Sigmoid colon (tissue), 7 donors: ENCODE results near the gene SESTD1. TPM values are rescaled to one million over a fixed set of nuclear protein-coding genes. Genes with fewer than 3 reads are reported as not detected.

Experiments used
- DNase-seq: peaks from one replicate; pipeline ENCODE4 v3.0.0-alpha.2; 2019
- H3K27ac ChIP-seq, 4 donors: fragments of 200-600 bp; sonication (generic); one replicate each; pipeline ENCODE4 v1.5.1; 2016 to 2019; ENCODE audit warnings: mild to moderate bottlenecking in 1 of 4
- H3K27me3 ChIP-seq, 3 donors: fragments of 200-600 bp; sonication (generic); one replicate each; pipeline ENCODE4 v1.5.1; 2019; ENCODE audit warnings: mild to moderate bottlenecking in 1 of 3
- H3K36me3 ChIP-seq, 4 donors: fragments of 200-600 bp; sonication (generic); one replicate each; pipeline ENCODE4 v1.5.1; 2016 to 2019
- H3K4me1 ChIP-seq, 4 donors: fragments of 200-600 bp; sonication (generic); one replicate each; pipeline ENCODE4 v1.5.1; 2017 to 2019
- H3K4me3 ChIP-seq, 4 donors: fragments of 200-600 bp; sonication (generic); one replicate each; pipeline ENCODE4 v1.5.1; 2017 to 2019; ENCODE audit warnings: mild to moderate bottlenecking in 2 of 4, moderate library complexity in 1 of 4
- H3K9me3 ChIP-seq, 4 donors: fragments of 200-600 bp in 3 of 4; sonication (generic) in 3 of 4; one replicate each; pipeline versions ENCODE4 v1.5.1 to v1.6.1; 2013 to 2019
- CTCF ChIP-seq, 4 experiments: fragments of 450-650 bp in 3 of 4; fragments of 200-600 bp in 1 of 4; IDR thresholded peaks; one replicate each; pipeline ENCODE4 v1.5.1; 2016 to 2019; ENCODE audit warnings: antibody characterized with exemption in 4 of 4, mild to moderate bottlenecking in 3 of 4, moderate library complexity in 2 of 4
- EP300 ChIP-seq, 4 donors: sonication (generic); formaldehyde crosslinking; IDR thresholded peaks; one replicate each; pipeline ENCODE4 v1.6.1; 2017; ENCODE audit warnings: antibody characterized with exemption in 4 of 4
- POLR2A ChIP-seq, 2 donors: fragments of 450-650 bp; IDR thresholded peaks; one replicate each; pipeline ENCODE4 v1.6.1; 2016; ENCODE audit warnings: antibody characterized with exemption in 2 of 2, mild to moderate bottlenecking in 2 of 2, moderate library complexity in 2 of 2
- POLR2AphosphoS5 ChIP-seq, 4 donors: sonication (generic); formaldehyde crosslinking; IDR thresholded peaks; one replicate each; pipeline ENCODE4 v1.6.1; 2017; ENCODE audit warnings: antibody characterized with exemption in 4 of 4
- WGBS, 2 donors: extraction: QIAGEN DNeasy Blood & Tissue Kit; methylation state at CpG; one replicate each; pipeline ENCODE4 v1.1.7; 2013; 5-methylcytosine and 5-hydroxymethylcytosine counted together
- intact Hi-C: fragments of 100-400 bp; cut with DNase I; formaldehyde crosslinking; loops from one replicate; pipeline ENCODE4 v1.15.1; 2023
- polyA plus RNA-seq, 3 donors: library from polyadenylated mRNA; stranded (reverse); fragments of 200-250 nt; gene quantifications; one replicate each; pipeline ENCODE4 v1.2.3, GENCODE V29; 2013
- total RNA-seq, 4 donors: library from RNA; depleted of rRNA; stranded (reverse); fragments of >200 nt; gene quantifications; one replicate each; pipeline ENCODE4 v1.1.0, GENCODE V29; 2016
- donor health status: healthy with polysubstance abuse.
- donor health status: Bipolar disorder and iron deficiency.
- donor health status: healthy.

Gene SESTD1
- total and polyA plus RNA-seq, 7 donors, result 9.5 to 52.3 (median 31.0) TPM

- Histone ChIP-seq H3K9me3 (no peaks in the 10 kb centered on the region), H3K36me3 (no peaks in the 10 kb centered on the region), H3K4me1 (peaks cover 0 to 33% (median 22%) of the 10 kb centered on the region in 4 donors), H3K27ac (no peak overlapping the region), H3K27me3 (no peaks in the 10 kb centered on the region), H3K4me3 (no peak overlapping the region)
- no peak for TF ChIP-seq EP300 (IDR thresholded peaks at IDR 0.05)
- TF ChIP-seq CTCF (IDR thresholded peaks at IDR 0.05), result no peak
- TF ChIP-seq POLR2AphosphoS5 (IDR thresholded peaks at IDR 0.05), result no peak
- TF ChIP-seq POLR2A (IDR thresholded peaks at IDR 0.05), result no peak
- WGBS, 2 donors, result 77 to 87% methylated on average over 3 of the region's 3 CpGs
- intact Hi-C loops, result no loop called here
- no peak for DNase-seq
Measured at GRCh38 chr2:179260224-179260623, 4.4 kb downstream of the SESTD1 start.

- Histone ChIP-seq H3K36me3 (no peaks in the 10 kb centered on the region), H3K4me3 (no peak overlapping the region), H3K4me1 (peaks cover 0 to 28% (median 18%) of the 10 kb centered on the region in 4 donors), H3K9me3 (no peaks in the 10 kb centered on the region), H3K27ac (no peak overlapping the region), H3K27me3 (no peaks in the 10 kb centered on the region)
- intact Hi-C loops, result no loop called here
- DNase-seq, result no peak
- TF ChIP-seq EP300 (IDR thresholded peaks at IDR 0.05) (no peak), CTCF (IDR thresholded peaks at IDR 0.05) (no peak), POLR2AphosphoS5 (IDR thresholded peaks at IDR 0.05) (no peak), POLR2A (IDR thresholded peaks at IDR 0.05) (no peak)
- 60 to 74% methylated on average over 1 of the region's 1 CpG for WGBS, 2 donors
Measured at GRCh38 chr2:179255129-179255528, 9.5 kb downstream of the SESTD1 start.

- intact Hi-C loops, result no loop called here
- H3K4me1 ChIP-seq, result peaks cover 0 to 26% (median 18%) of the 10 kb centered on the region in 4 donors
- no peaks in the 10 kb centered on the region for H3K9me3 ChIP-seq
- DNase-seq, result no peak
- no peaks in the 10 kb centered on the region for H3K27me3 ChIP-seq
- H3K27ac ChIP-seq, result no peak overlapping the region
- WGBS, 2 donors, result 11 to 35% methylated on average over 1 of the region's 1 CpG
- TF ChIP-seq POLR2AphosphoS5 (IDR thresholded peaks at IDR 0.05) (no peak), POLR2A (IDR thresholded peaks at IDR 0.05) (no peak)
- H3K36me3 ChIP-seq, result no peaks in the 10 kb centered on the region
- H3K4me3 ChIP-seq, result no peak overlapping the region
Measured at GRCh38 chr2:179253226-179253625, 11.4 kb downstream of the SESTD1 start.

GRCh38 chr2:179252423-179252822 lies 12.2 kb downstream of the SESTD1 start:
- Histone ChIP-seq H3K27ac (peak overlapping the region in 1 of 4 donors; percentile 5), H3K36me3 (no peaks in the 10 kb centered on the region), H3K4me1 (peaks cover 0 to 29% (median 19%) of the 10 kb centered on the region in 4 donors), H3K27me3 (no peaks in the 10 kb centered on the region), H3K4me3 (no peak overlapping the region), H3K9me3 (no peaks in the 10 kb centered on the region)
- DNase-seq, result no peak
- WGBS, 2 donors, result 45 to 47% methylated on average over 2 of the region's 2 CpGs
- no peak for TF ChIP-seq POLR2AphosphoS5 (IDR thresholded peaks at IDR 0.05)
- no peak for TF ChIP-seq EP300 (IDR thresholded peaks at IDR 0.05)
- no peak for TF ChIP-seq CTCF (IDR thresholded peaks at IDR 0.05)
- TF ChIP-seq POLR2A (IDR thresholded peaks at IDR 0.05), result no peak
- intact Hi-C loops, result no loop called here

- no peak for DNase-seq
- intact Hi-C loops, result no loop called here
- Histone ChIP-seq H3K4me3 (no peak overlapping the region), H3K27me3 (no peaks in the 10 kb centered on the region), H3K9me3 (no peaks in the 10 kb centered on the region), H3K36me3 (no peaks in the 10 kb centered on the region), H3K27ac (peak overlapping the region in 1 of 4 donors; percentile 5), H3K4me1 (peaks cover 0 to 29% (median 19%) of the 10 kb centered on the region in 4 donors)
- TF ChIP-seq POLR2A (IDR thresholded peaks at IDR 0.05) (no peak), CTCF (IDR thresholded peaks at IDR 0.05) (no peak), POLR2AphosphoS5 (IDR thresholded peaks at IDR 0.05) (no peak)
Measured at GRCh38 chr2:179251870-179252269, 12.8 kb downstream of the SESTD1 start.
